Stimulated activated CD4-positive, alpha-beta T cell treated with anti-CD3 and anti-CD28 coated beads, Interleukin-2, amount 100 ng/mL, for 4 hours (primary cell): ENCODE data around the gene MTNR1A.

Experiments used
- DNase-seq: peaks from one replicate; pipeline ENCODE4 v3.0.0-alpha.2; 2020; ENCODE audit warnings: low read depth

Gene MTNR1A

GRCh38 chr4:186554914-186555827 lies at the start of gene MTNR1A:
TSS of gene MTNR1A (minus strand) at chr4:186555567. CDS start at chr4:186555365, 202 bp downstream.
- DNase-seq: no peak

GRCh38 chr4:186604124-186604807 lies 48.9 kb upstream of the MTNR1A start:
- DNase-seq: no peak

DNA sequence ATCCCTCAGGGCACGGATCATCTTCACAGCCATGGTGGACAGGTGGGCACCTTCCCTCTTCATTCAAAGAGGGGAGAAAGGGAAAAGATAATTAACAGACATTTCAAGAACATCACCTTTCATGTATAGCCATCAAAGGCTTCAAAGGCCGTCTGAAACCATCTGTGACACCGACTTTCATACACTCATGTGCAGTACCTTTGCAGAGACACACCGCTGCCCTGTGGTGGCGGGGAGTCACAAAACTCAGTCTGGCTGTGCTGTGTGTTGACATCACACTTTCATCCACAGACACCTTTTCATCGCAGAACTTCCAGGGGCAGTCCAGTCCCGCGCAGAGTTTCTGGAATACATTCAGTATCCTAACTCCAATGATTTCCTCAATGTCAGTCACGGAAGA lies 47.6 kb upstream of the MTNR1A start:
- no peak for DNase-seq

DNA sequence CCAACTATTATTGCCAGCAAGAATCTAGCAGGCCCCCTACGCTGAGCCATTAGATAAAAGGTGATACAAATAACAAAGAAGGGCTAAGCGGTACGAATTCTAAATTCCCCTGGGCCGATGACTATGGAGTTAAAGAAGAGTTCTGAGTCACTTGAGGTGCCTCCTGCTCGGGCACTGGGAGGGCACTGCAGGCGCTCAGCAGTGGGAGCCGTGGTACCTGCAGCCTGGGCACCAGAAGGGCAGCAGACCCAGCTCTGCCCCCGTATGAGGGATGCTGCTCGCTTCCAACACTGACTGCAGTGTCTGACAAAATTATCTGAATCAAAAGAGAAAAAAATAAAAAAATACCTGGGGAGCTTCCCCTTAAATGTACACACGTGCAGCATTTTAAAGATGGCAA lies 44.1 kb upstream of the MTNR1A start:
- no peak for DNase-seq

GRCh38 chr4:186598686-186599085 lies 43.3 kb upstream of the MTNR1A start:
- no peak for DNase-seq

GRCh38 chr4:186596850-186597390 lies 41.6 kb upstream of the MTNR1A start:
- no peak for DNase-seq

- DNase-seq: no peak
Measured at GRCh38 chr4:186596346-186596745, 41.0 kb upstream of the MTNR1A start.

GRCh38 chr4:186593587-186593973 lies 38.2 kb upstream of the MTNR1A start:
- DNase-seq: no peak

- DNase-seq: no peak
Measured at GRCh38 chr4:186592966-186593586, 37.7 kb upstream of the MTNR1A start.

- DNase-seq: no peak
Measured at GRCh38 chr4:186592445-186592844, 37.1 kb upstream of the MTNR1A start.

- DNase-seq: no peak
Measured at GRCh38 chr4:186591651-186592050, 36.3 kb upstream of the MTNR1A start.

- DNase-seq: no peak
Measured at GRCh38 chr4:186588503-186588902, 33.1 kb upstream of the MTNR1A start.

DNA sequence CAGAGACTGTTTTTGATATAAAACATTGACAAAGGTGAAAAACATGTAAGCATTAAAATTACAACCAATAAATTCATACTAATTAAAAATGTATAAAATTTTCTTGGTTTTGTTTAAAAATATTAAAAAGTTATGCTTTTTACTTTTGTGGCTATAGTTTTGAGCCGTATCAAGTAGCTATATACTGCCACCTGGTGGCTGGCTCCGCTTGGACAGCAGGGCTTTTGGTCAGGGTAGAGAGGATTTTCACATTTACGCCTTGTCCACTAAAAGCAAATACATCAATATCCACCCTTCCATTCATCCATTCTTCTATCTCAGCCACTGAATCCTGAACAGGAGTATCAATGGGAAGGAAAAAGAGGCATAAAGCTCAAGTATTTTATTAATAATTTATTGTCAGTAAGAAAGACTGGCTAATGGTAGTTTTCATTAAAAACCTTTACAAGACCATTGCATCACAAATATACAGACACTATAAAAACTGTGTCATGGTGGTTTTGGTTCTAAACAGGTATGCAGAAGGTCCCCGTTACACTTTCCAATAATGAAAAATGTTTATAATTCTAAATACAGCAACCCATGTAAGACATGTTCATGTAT lies 32.1 kb upstream of the MTNR1A start:
- peak; percentile 26 for DNase-seq

DNA sequence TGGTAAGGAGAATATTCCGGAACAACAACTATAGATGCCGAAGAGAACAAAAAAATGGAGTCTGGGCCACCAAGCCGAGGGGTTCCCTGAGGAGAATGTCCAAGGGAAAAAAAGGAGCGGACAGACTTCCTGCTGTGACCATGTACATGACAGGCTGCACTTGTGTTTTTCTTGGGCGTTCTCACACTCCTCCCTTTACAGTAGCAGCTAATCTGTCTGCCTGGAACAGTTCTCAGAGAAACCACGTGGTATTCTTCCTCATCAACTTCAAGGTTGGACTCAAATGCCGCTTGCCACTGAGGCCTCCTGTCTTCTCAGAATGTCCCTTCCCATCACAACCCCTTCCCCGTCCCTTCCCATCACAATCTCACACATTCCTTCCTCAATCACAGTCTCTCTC lies 30.8 kb upstream of the MTNR1A start:
- no peak for DNase-seq

DNA sequence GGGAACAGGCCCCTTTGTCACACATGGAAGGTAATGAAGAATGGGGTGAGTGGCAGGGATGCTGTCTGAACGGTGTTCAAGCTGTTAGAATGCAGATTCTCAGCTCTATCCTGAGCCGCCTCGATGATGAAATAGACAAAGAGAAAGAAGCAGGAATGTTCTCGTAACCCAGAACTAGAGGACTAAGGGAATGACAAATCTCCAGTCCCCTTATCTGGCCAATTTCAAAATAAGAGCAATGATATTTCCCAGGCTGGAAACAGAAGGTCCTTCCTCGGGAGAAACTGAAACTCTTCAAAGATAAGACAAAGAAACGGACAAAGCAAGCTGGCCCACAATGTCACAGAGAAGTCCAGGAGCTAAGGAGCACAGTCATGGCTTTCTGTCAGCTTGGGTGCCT lies 29.5 kb upstream of the MTNR1A start:
- DNase-seq: no peak

DNA sequence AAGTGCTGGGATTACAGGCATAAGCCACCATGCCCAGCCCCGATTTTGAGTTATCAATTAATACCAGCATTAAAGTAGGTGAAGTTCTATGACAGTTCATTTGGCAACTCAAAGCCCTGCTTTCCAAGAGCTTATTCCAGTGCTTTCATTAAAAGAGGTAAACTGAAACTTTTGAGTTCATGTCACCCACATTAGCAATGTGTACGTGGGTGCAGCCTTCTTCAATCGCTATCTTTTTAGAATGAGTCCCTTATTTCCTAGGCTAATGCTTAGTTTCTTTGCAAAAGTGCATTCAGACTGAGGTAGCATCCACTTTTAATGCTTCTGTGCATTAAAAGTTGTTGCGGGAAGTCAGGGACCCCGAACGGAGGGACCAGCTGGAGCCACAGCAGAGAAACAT lies 26.1 kb upstream of the MTNR1A start:
- DNase-seq: no peak

- no peak for DNase-seq
Measured at GRCh38 chr4:186580669-186581068, 25.3 kb upstream of the MTNR1A start.

- DNase-seq: no peak
Measured at GRCh38 chr4:186570193-186570996, 15.0 kb upstream of the MTNR1A start.

- no peak for DNase-seq
Measured at GRCh38 chr4:186569533-186570192, 14.3 kb upstream of the MTNR1A start.

DNA sequence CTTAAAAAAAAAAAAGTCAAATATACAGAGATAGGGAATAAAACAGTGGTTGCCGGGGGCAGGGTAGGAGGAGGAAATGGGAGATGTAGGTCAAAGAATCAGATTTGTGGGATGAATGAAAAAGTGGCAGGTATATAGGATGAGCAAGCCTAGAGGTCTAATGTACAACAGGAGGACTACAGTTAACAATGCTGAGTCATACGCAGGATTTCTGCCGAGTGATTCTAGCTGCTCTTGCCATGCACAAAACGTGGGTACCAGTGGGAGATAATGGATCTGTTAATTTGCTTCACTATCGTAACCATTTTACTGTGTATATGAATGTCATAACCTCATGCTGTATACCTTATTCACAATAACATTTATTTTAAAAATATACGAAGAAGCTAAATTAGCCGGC lies 10.7 kb upstream of the MTNR1A start:
- DNase-seq: no peak

- DNase-seq: no peak
Measured at GRCh38 chr4:186563761-186564160, 8.4 kb upstream of the MTNR1A start.
